CD4-positive, CD25-positive, alpha-beta regulatory T cell (primary cell): ENCODE data around the gene CHD2. TPM values are rescaled to one million over a fixed set of nuclear protein-coding genes. Genes with fewer than 3 reads are reported as not detected.

Source experiments
- ATAC-seq, 2 donors: fragments of 150-1000 bp; cut with Tn5 transposase; one replicate each; pipeline ENCODE4 v1.10.0; 2021; ENCODE audit warnings: low read depth in 2 of 2, moderate number of reproducible peaks in 2 of 2, moderate library complexity in 1 of 2
- DNase-seq, 3 donors: peaks; one replicate each; pipeline versions ENCODE4 v3.0.0 to v3.0.0-alpha.2; 2012 to 2022; ENCODE audit warnings: mixed read lengths in 1 of 3
- H3K27ac ChIP-seq: one replicate; pipeline ENCODE4 v1.7.0; 2013; ENCODE audit warnings: mild to moderate bottlenecking, low read length; ENCODE audit not compliant: insufficient read depth, poor library complexity, severe bottlenecking
- H3K27me3 ChIP-seq: one replicate; pipeline ENCODE4 v1.7.0; 2013; ENCODE audit warnings: low read length; ENCODE audit not compliant: control insufficient read depth, insufficient read depth
- H3K36me3 ChIP-seq: one replicate; pipeline ENCODE4 v1.7.0; 2013; ENCODE audit warnings: mild to moderate bottlenecking, low read length, moderate library complexity; ENCODE audit not compliant: control insufficient read depth, insufficient read depth
- H3K4me1 ChIP-seq: 2 replicates; pipeline ENCODE4 v1.7.0; 2013; ENCODE audit warnings: mild to moderate bottlenecking, low read length; ENCODE audit not compliant: insufficient read depth, control insufficient read depth, poor library complexity, severe bottlenecking
- H3K4me3 ChIP-seq: one replicate; pipeline ENCODE4 v1.7.0; 2013; ENCODE audit warnings: low read depth, mild to moderate bottlenecking, low read length, moderate library complexity
- H3K9me3 ChIP-seq, 2 experiments: 1 replicate in 1 of 2; 2 replicates in 1 of 2; pipeline ENCODE4 v1.7.0; 2013; ENCODE audit warnings: low read length in 2 of 2, mild to moderate bottlenecking in 1 of 2, moderate library complexity in 1 of 2; ENCODE audit not compliant: control insufficient read depth in 2 of 2
- H3K27ac Mint-ChIP-seq, 3 donors: one replicate each; pipeline ENCODE4 v1.8.0; 2020 to 2022; ENCODE audit warnings: mild to moderate bottlenecking in 3 of 3, mixed read lengths in 3 of 3, moderate library complexity in 2 of 3
- H3K27me3 Mint-ChIP-seq: one replicate; pipeline ENCODE4 v1.8.0; 2022; ENCODE audit warnings: mild to moderate bottlenecking, mixed read lengths
- H3K36me3 Mint-ChIP-seq: one replicate; pipeline ENCODE4 v1.8.0; 2020; ENCODE audit warnings: mixed read lengths
- H3K4me1 Mint-ChIP-seq, 4 donors: one replicate each; pipeline ENCODE4 v1.8.0; 2020 to 2022; ENCODE audit warnings: mixed read lengths in 4 of 4, mild to moderate bottlenecking in 1 of 4
- H3K4me3 Mint-ChIP-seq, 4 donors: one replicate each; pipeline ENCODE4 v1.8.0; 2020 to 2022; ENCODE audit warnings: mild to moderate bottlenecking in 4 of 4, mixed read lengths in 4 of 4, moderate library complexity in 3 of 4
- H3K9me3 Mint-ChIP-seq, 7 donors: one replicate each; pipeline ENCODE4 v1.8.0; 2020 to 2022; ENCODE audit warnings: mixed read lengths in 7 of 7, mild to moderate bottlenecking in 3 of 7, moderate library complexity in 2 of 7
- polyA plus RNA-seq, 4 donors: library from polyadenylated mRNA; unstranded; fragments of 300-500 nt; fragmentation: Illumina TruSeq; gene quantifications; one replicate each; pipeline ENCODE4 v1.2.3, GENCODE V29; 2021
- total RNA-seq: library from RNA; stranded (reverse); gene quantifications from one replicate; pipeline ENCODE4 v1.2.3, GENCODE V29; 2022

Gene CHD2
- total and polyA plus RNA-seq, 5 donors from 2014 or later = 44.3 to 579 (median 49.5) TPM

- no peaks in the 10 kb centered on the region for H3K27me3 ChIP-seq
- no peak overlapping the region for H3K4me3 ChIP-seq
- H3K27ac Mint-ChIP-seq = peak overlapping the region in 2 of 3 donors; percentile 21 to 66
- peaks cover 0 to 4% (median 0%) of the 10 kb centered on the region in 7 donors for H3K9me3 Mint-ChIP-seq
- H3K9me3 ChIP-seq = peaks cover 0 to 1% of the 10 kb centered on the region in 2 experiments
- no peak for DNase-seq
- H3K4me3 Mint-ChIP-seq = no peak overlapping the region
- no peak overlapping the region for H3K27ac ChIP-seq
- H3K27me3 Mint-ChIP-seq = no peaks in the 10 kb centered on the region
- peaks cover 12 to 38% (median 34%) of the 10 kb centered on the region in 4 donors for H3K4me1 Mint-ChIP-seq
- ATAC-seq = no peak
- H3K36me3 ChIP-seq = peaks cover 98% of the 10 kb centered on the region
- peaks cover 4% of the 10 kb centered on the region for H3K4me1 ChIP-seq
- H3K36me3 Mint-ChIP-seq = peaks cover 63% of the 10 kb centered on the region
These were observed 55.6 kb downstream of the CHD2 start for GRCh38 chr15:92955706-92956105.

GRCh38 chr15:92958105-92958504, 58.0 kb downstream of the CHD2 start:
- H3K27ac ChIP-seq = peak overlapping the region; percentile 75
- H3K4me1 ChIP-seq = peaks cover 4% of the 10 kb centered on the region
- H3K9me3 Mint-ChIP-seq = peaks cover 0 to 4% (median 0%) of the 10 kb centered on the region in 7 donors
- ATAC-seq (peak; percentile 94 to 96), DNase-seq (peak; percentile 52 to 74 (median 65))
- no peaks in the 10 kb centered on the region for H3K27me3 Mint-ChIP-seq
- no peaks in the 10 kb centered on the region for H3K27me3 ChIP-seq
- H3K36me3 ChIP-seq = peaks cover 96% of the 10 kb centered on the region
- H3K4me3 ChIP-seq = peak overlapping the region; percentile 60
- H3K27ac Mint-ChIP-seq = peak overlapping the region; percentile 76 to 86 (median 79)
- H3K4me1 Mint-ChIP-seq = peaks cover 23 to 54% (median 34%) of the 10 kb centered on the region in 4 donors
- peak overlapping the region in 3 of 4 donors; percentile 11 to 37 (median 16) for H3K4me3 Mint-ChIP-seq
- no peaks in the 10 kb centered on the region for H3K9me3 ChIP-seq
- H3K36me3 Mint-ChIP-seq = peaks cover 64% of the 10 kb centered on the region

- Mint-ChIP-seq H3K27me3 (no peaks in the 10 kb centered on the region), H3K36me3 (peaks cover 66% of the 10 kb centered on the region), H3K27ac (peak overlapping the region in 2 of 3 donors; percentile 75 to 86), H3K9me3 (peaks cover 0 to 4% (median 0%) of the 10 kb centered on the region in 7 donors), H3K4me3 (no peak overlapping the region), H3K4me1 (peaks cover 23 to 62% (median 42%) of the 10 kb centered on the region in 4 donors)
- H3K4me1 ChIP-seq = peaks cover 4% of the 10 kb centered on the region
- H3K27ac ChIP-seq = peak overlapping the region; percentile 75
- ATAC-seq = no peak
- no peaks in the 10 kb centered on the region for H3K27me3 ChIP-seq
- no peak for DNase-seq
- no peak overlapping the region for H3K4me3 ChIP-seq
- H3K9me3 ChIP-seq = no peaks in the 10 kb centered on the region
- peaks cover 95% of the 10 kb centered on the region for H3K36me3 ChIP-seq
These were observed 59.1 kb downstream of the CHD2 start for GRCh38 chr15:92959219-92959618.

- H3K36me3 Mint-ChIP-seq = peaks cover 62% of the 10 kb centered on the region
- no peak overlapping the region for H3K4me3 ChIP-seq
- H3K4me1 ChIP-seq = peaks cover 4% of the 10 kb centered on the region
- H3K27ac ChIP-seq = no peak overlapping the region
- H3K9me3 ChIP-seq = no peaks in the 10 kb centered on the region
- peaks cover 0 to 4% (median 0%) of the 10 kb centered on the region in 7 donors for H3K9me3 Mint-ChIP-seq
- DNase-seq = no peak
- no peak overlapping the region for H3K4me3 Mint-ChIP-seq
- ATAC-seq = no peak
- no peaks in the 10 kb centered on the region for H3K27me3 ChIP-seq
- no peak overlapping the region for H3K27ac Mint-ChIP-seq
- peaks cover 23 to 63% (median 43%) of the 10 kb centered on the region in 4 donors for H3K4me1 Mint-ChIP-seq
- peaks cover 91% of the 10 kb centered on the region for H3K36me3 ChIP-seq
- no peaks in the 10 kb centered on the region for H3K27me3 Mint-ChIP-seq
These were observed 61.0 kb downstream of the CHD2 start for GRCh38 chr15:92960996-92961681.

GRCh38 chr15:92962914-92963313, 62.8 kb downstream of the CHD2 start:
- H3K27me3 Mint-ChIP-seq = no peaks in the 10 kb centered on the region
- H3K4me3 Mint-ChIP-seq = no peak overlapping the region
- peaks cover 90% of the 10 kb centered on the region for H3K36me3 ChIP-seq
- no peak for DNase-seq
- peaks cover 62% of the 10 kb centered on the region for H3K36me3 Mint-ChIP-seq
- peak overlapping the region; percentile 9 for H3K4me3 ChIP-seq
- peaks cover 21 to 58% (median 38%) of the 10 kb centered on the region in 4 donors for H3K4me1 Mint-ChIP-seq
- H3K27me3 ChIP-seq = no peaks in the 10 kb centered on the region
- H3K4me1 ChIP-seq = peaks cover under 1% of the 10 kb centered on the region
- no peak overlapping the region for H3K27ac Mint-ChIP-seq
- H3K27ac ChIP-seq = no peak overlapping the region
- peaks cover 0 to 4% (median 0%) of the 10 kb centered on the region in 7 donors for H3K9me3 Mint-ChIP-seq
- ATAC-seq = no peak
- no peaks in the 10 kb centered on the region for H3K9me3 ChIP-seq

GRCh38 chr15:92963794-92964193, 63.7 kb downstream of the CHD2 start:
- H3K27me3 Mint-ChIP-seq = no peaks in the 10 kb centered on the region
- Histone ChIP-seq H3K4me1 (no peaks in the 10 kb centered on the region), H3K36me3 (peaks cover 90% of the 10 kb centered on the region), H3K27me3 (no peaks in the 10 kb centered on the region), H3K27ac (no peak overlapping the region), H3K9me3 (no peaks in the 10 kb centered on the region), H3K4me3 (no peak overlapping the region)
- H3K9me3 Mint-ChIP-seq = peaks cover 0 to 4% (median 0%) of the 10 kb centered on the region in 7 donors
- no peak overlapping the region for H3K4me3 Mint-ChIP-seq
- H3K27ac Mint-ChIP-seq = peak overlapping the region; percentile 65 to 81 (median 67)
- no peak for ATAC-seq
- DNase-seq = no peak
- peaks cover 62% of the 10 kb centered on the region for H3K36me3 Mint-ChIP-seq
- peaks cover 16 to 50% (median 33%) of the 10 kb centered on the region in 4 donors for H3K4me1 Mint-ChIP-seq

- Mint-ChIP-seq H3K36me3 (peaks cover 68% of the 10 kb centered on the region), H3K4me1 (peaks cover 10 to 41% (median 26%) of the 10 kb centered on the region in 4 donors), H3K4me3 (no peak overlapping the region), H3K9me3 (peaks cover 0 to 2% (median 0%) of the 10 kb centered on the region in 7 donors), H3K27me3 (no peaks in the 10 kb centered on the region), H3K27ac (peak overlapping the region; percentile 22 to 65 (median 44))
- H3K4me1 ChIP-seq = no peaks in the 10 kb centered on the region
- H3K27ac ChIP-seq = no peak overlapping the region
- H3K36me3 ChIP-seq = peaks cover 91% of the 10 kb centered on the region
- H3K9me3 ChIP-seq = no peaks in the 10 kb centered on the region
- H3K4me3 ChIP-seq = no peak overlapping the region
- DNase-seq (no peak), ATAC-seq (no peak)
- no peaks in the 10 kb centered on the region for H3K27me3 ChIP-seq
These were observed 69.0 kb downstream of the CHD2 start for GRCh38 chr15:92968926-92969651.
